Prostate gland (tissue), 2 donors: ENCODE measurements around the gene FKRP.

Experiments
- POLR2A ChIP-seq: fragments of 450-650 bp; IDR thresholded peaks from one replicate; pipeline ENCODE4 v1.6.1; 2016; ENCODE audit warnings: antibody characterized with exemption, mild to moderate bottlenecking
- POLR2AphosphoS5 ChIP-seq: sonication (generic); formaldehyde crosslinking; IDR thresholded peaks from one replicate; pipeline ENCODE4 v1.6.1; 2017; ENCODE audit warnings: antibody characterized with exemption
- TF ChIP-seq, protein P1 (sequence below), 4 experiments: fragments of 200-600 bp in 2 of 4; fragments of 450-650 bp in 2 of 4; sonication (generic) in 2 of 4; IDR thresholded peaks; 1 replicate in 3 of 4; 2 replicates in 1 of 4; pipeline ENCODE4 v1.5.1; 2016 to 2019; ENCODE audit warnings: antibody characterized with exemption in 4 of 4, mild to moderate bottlenecking in 2 of 4, moderate library complexity in 2 of 4

DNA sequence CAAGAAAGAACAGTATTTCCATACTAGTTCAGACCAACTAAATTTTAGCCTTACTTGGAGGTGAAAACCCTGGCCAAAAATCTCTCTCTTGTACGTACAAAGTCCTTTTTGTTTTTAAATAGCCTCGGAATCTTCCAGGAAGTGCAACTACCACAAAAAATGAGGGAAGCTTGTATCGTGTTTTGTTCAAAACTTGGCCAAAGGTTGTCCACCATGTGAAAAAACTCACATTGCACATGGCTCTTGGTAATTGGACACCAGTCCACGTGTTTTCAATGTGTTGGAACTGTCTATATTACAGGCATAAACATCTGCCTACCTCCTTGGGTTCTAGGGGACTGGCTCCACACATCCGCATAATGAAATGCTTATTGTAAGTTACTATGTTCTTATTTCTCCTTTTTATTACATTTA is 15.6 kb downstream of the FKRP start:
- TF ChIP-seq POLR2A (no peak), POLR2AphosphoS5 (peak; percentile 92)
- TF ChIP-seq, protein P1, sequence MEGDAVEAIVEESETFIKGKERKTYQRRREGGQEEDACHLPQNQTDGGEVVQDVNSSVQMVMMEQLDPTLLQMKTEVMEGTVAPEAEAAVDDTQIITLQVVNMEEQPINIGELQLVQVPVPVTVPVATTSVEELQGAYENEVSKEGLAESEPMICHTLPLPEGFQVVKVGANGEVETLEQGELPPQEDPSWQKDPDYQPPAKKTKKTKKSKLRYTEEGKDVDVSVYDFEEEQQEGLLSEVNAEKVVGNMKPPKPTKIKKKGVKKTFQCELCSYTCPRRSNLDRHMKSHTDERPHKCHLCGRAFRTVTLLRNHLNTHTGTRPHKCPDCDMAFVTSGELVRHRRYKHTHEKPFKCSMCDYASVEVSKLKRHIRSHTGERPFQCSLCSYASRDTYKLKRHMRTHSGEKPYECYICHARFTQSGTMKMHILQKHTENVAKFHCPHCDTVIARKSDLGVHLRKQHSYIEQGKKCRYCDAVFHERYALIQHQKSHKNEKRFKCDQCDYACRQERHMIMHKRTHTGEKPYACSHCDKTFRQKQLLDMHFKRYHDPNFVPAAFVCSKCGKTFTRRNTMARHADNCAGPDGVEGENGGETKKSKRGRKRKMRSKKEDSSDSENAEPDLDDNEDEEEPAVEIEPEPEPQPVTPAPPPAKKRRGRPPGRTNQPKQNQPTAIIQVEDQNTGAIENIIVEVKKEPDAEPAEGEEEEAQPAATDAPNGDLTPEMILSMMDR (IDR thresholded peaks at IDR 0.05): no peak
